Subcutaneous abdominal adipose tissue (tissue), 5 donors: ENCODE results near the gene CUL3.
A peak's percentile ranks its signal among the peaks of the same experiment; 100 is the strongest.

Source experiments
- H3K27ac ChIP-seq: one replicate; pipeline ENCODE4 v1.7.0; 2013; ENCODE audit warnings: low read depth, mild to moderate bottlenecking, inconsistent platforms, low read length, moderate library complexity
- H3K27me3 ChIP-seq, 5 donors: one replicate each; pipeline ENCODE4 v1.7.0; 2013; ENCODE audit warnings: low read length in 5 of 5, inconsistent platforms in 1 of 5; ENCODE audit not compliant: control insufficient read depth in 5 of 5, insufficient read depth in 4 of 5
- H3K36me3 ChIP-seq, 5 donors: one replicate each; pipeline ENCODE4 v1.7.0; 2013; ENCODE audit warnings: low read length in 5 of 5; ENCODE audit not compliant: control insufficient read depth in 5 of 5, insufficient read depth in 5 of 5
- H3K4me1 ChIP-seq, 5 donors: one replicate each; pipeline ENCODE4 v1.7.0; 2013; ENCODE audit warnings: low read length in 5 of 5, mild to moderate bottlenecking in 3 of 5, moderate library complexity in 1 of 5; ENCODE audit not compliant: control insufficient read depth in 5 of 5, insufficient read depth in 5 of 5
- H3K4me3 ChIP-seq, 5 donors: one replicate each; pipeline ENCODE4 v1.7.0; 2013; ENCODE audit warnings: low read length in 5 of 5, low read depth in 1 of 5
- H3K9ac ChIP-seq, 5 donors: one replicate each; pipeline ENCODE4 v1.7.0; 2013; ENCODE audit warnings: low read length in 5 of 5, mild to moderate bottlenecking in 4 of 5, moderate library complexity in 3 of 5
- H3K9me3 ChIP-seq, 5 donors: one replicate each; pipeline ENCODE4 v1.7.0; 2013; ENCODE audit warnings: low read length in 5 of 5; ENCODE audit not compliant: control insufficient read depth in 5 of 5
- donor health status: healthy.
- donor health status: healthy.
- donor health status: healthy.
- donor health status: healthy.
- donor health status: healthy.

Gene CUL3

GRCh38 chr2:224457408-224458096 is 127.6 kb downstream of the CUL3 start:
- no peaks in the 10 kb centered on the region for H3K36me3 ChIP-seq
- H3K4me1 ChIP-seq: peaks cover 0 to 2% (median 0%) of the 10 kb centered on the region in 5 donors
- no peak overlapping the region for H3K4me3 ChIP-seq
- no peak overlapping the region for H3K9ac ChIP-seq
- no peaks in the 10 kb centered on the region for H3K27me3 ChIP-seq
- no peak overlapping the region for H3K27ac ChIP-seq
- H3K9me3 ChIP-seq: no peaks in the 10 kb centered on the region

- no peaks in the 10 kb centered on the region for H3K36me3 ChIP-seq
- H3K9me3 ChIP-seq: no peaks in the 10 kb centered on the region
- no peak overlapping the region for H3K9ac ChIP-seq
- H3K27me3 ChIP-seq: no peaks in the 10 kb centered on the region
- no peak overlapping the region for H3K27ac ChIP-seq
- no peak overlapping the region for H3K4me3 ChIP-seq
- H3K4me1 ChIP-seq: peaks cover 0 to 4% (median 0%) of the 10 kb centered on the region in 5 donors
These were observed 131.3 kb downstream of the CUL3 start for GRCh38 chr2:224453892-224454291.

GRCh38 chr2:224449212-224450147 is 135.7 kb downstream of the CUL3 start:
- no peaks in the 10 kb centered on the region for H3K9me3 ChIP-seq
- H3K4me1 ChIP-seq: peaks cover 0 to 4% (median 0%) of the 10 kb centered on the region in 5 donors
- no peak overlapping the region for H3K9ac ChIP-seq
- no peaks in the 10 kb centered on the region for H3K36me3 ChIP-seq
- H3K27ac ChIP-seq: no peak overlapping the region
- H3K27me3 ChIP-seq: no peaks in the 10 kb centered on the region
- no peak overlapping the region for H3K4me3 ChIP-seq

GRCh38 chr2:224448236-224448635 is 136.9 kb downstream of the CUL3 start:
- no peaks in the 10 kb centered on the region for H3K27me3 ChIP-seq
- no peak overlapping the region for H3K9ac ChIP-seq
- H3K27ac ChIP-seq: no peak overlapping the region
- H3K9me3 ChIP-seq: no peaks in the 10 kb centered on the region
- no peak overlapping the region for H3K4me3 ChIP-seq
- H3K4me1 ChIP-seq: peaks cover 0 to 4% (median 0%) of the 10 kb centered on the region in 5 donors
- H3K36me3 ChIP-seq: no peaks in the 10 kb centered on the region

- Histone ChIP-seq H3K27ac (no peak overlapping the region), H3K4me3 (no peak overlapping the region), H3K4me1 (peaks cover 0 to 13% (median 10%) of the 10 kb centered on the region in 5 donors), H3K36me3 (no peaks in the 10 kb centered on the region), H3K27me3 (no peaks in the 10 kb centered on the region), H3K9me3 (no peaks in the 10 kb centered on the region), H3K9ac (no peak overlapping the region)
These were observed 140.4 kb downstream of the CUL3 start for GRCh38 chr2:224444783-224445182.

- H3K36me3 ChIP-seq: no peaks in the 10 kb centered on the region
- no peak overlapping the region for H3K4me3 ChIP-seq
- H3K27me3 ChIP-seq: no peaks in the 10 kb centered on the region
- H3K9ac ChIP-seq: no peak overlapping the region
- H3K27ac ChIP-seq: no peak overlapping the region
- peaks cover 0 to 12% (median 9%) of the 10 kb centered on the region in 5 donors for H3K4me1 ChIP-seq
- H3K9me3 ChIP-seq: no peaks in the 10 kb centered on the region
These were observed 141.1 kb downstream of the CUL3 start for GRCh38 chr2:224444021-224444420.

- H3K27me3 ChIP-seq: no peaks in the 10 kb centered on the region
- H3K27ac ChIP-seq: no peak overlapping the region
- peak overlapping the region in 3 of 5 donors; percentile 22 to 70 (median 66) for H3K9ac ChIP-seq
- H3K4me1 ChIP-seq: peaks cover 0 to 12% (median 9%) of the 10 kb centered on the region in 5 donors
- H3K4me3 ChIP-seq: peak overlapping the region; percentile 67 to 75 (median 70)
- H3K36me3 ChIP-seq: no peaks in the 10 kb centered on the region
- H3K9me3 ChIP-seq: peaks cover 0 to 3% (median 0%) of the 10 kb centered on the region in 5 donors
These were observed 142.8 kb downstream of the CUL3 start for GRCh38 chr2:224442071-224442967.

GRCh38 chr2:224440988-224441387 is 144.2 kb downstream of the CUL3 start:
- Histone ChIP-seq H3K4me1 (peaks cover 0 to 12% (median 9%) of the 10 kb centered on the region in 5 donors), H3K4me3 (no peak overlapping the region), H3K9ac (no peak overlapping the region), H3K27me3 (no peaks in the 10 kb centered on the region), H3K27ac (no peak overlapping the region), H3K9me3 (peaks cover 0 to 3% (median 0%) of the 10 kb centered on the region in 5 donors), H3K36me3 (no peaks in the 10 kb centered on the region)

GRCh38 chr2:224438726-224439125 is 146.4 kb downstream of the CUL3 start:
- H3K27me3 ChIP-seq: no peaks in the 10 kb centered on the region
- no peak overlapping the region for H3K9ac ChIP-seq
- H3K4me3 ChIP-seq: no peak overlapping the region
- no peaks in the 10 kb centered on the region for H3K36me3 ChIP-seq
- peaks cover 0 to 3% (median 0%) of the 10 kb centered on the region in 5 donors for H3K9me3 ChIP-seq
- no peak overlapping the region for H3K27ac ChIP-seq
- H3K4me1 ChIP-seq: peaks cover 0 to 12% (median 9%) of the 10 kb centered on the region in 5 donors
